GM23338 (cell line): Measurements from ENCODE around the gene FOXA2.
A peak's percentile ranks its signal among the peaks of the same experiment; 100 is the strongest.

ENCODE experiments used
- CREB1 ChIP-seq: fragments of 250-450 bp; sonication (Bioruptor Pico); IDR thresholded peaks from 2 replicates; pipeline ENCODE4 v1.5.0; 2020; ENCODE audit warnings: low read depth, mild to moderate bottlenecking, moderate library complexity
- EZH2 ChIP-seq: fragments of 200-600 bp; sonication (generic); IDR thresholded peaks from one replicate; pipeline ENCODE4 v1.8.0; 2017; ENCODE audit warnings: antibody characterized with exemption, mild to moderate bottlenecking, low read depth; ENCODE audit not compliant: unreplicated experiment
- EZH2phosphoT487 ChIP-seq: fragments of 200-600 bp; sonication (generic); IDR thresholded peaks from one replicate; pipeline ENCODE4 v1.8.1; 2018; ENCODE audit warnings: antibody characterized with exemption; ENCODE audit not compliant: unreplicated experiment
- JUNB ChIP-seq: IDR thresholded peaks from one replicate; pipeline ENCODE4 v1.6.1; 2016; ENCODE audit warnings: antibody characterized with exemption; ENCODE audit not compliant: unreplicated experiment
- NANOG ChIP-seq: IDR thresholded peaks from 2 replicates; pipeline ENCODE4 v1.6.1; 2016; ENCODE audit warnings: antibody characterized with exemption, borderline replicate concordance
- POLR2AphosphoS5 ChIP-seq: IDR thresholded peaks from 2 replicates; pipeline ENCODE4 v1.6.1; 2016; ENCODE audit warnings: antibody characterized with exemption, low read depth
- STAT1 ChIP-seq: IDR thresholded peaks from one replicate; pipeline ENCODE4 v1.6.1; 2016; ENCODE audit warnings: antibody characterized with exemption; ENCODE audit not compliant: unreplicated experiment
- ZNF114 ChIP-seq: fragments of 250-450 bp; sonication (Bioruptor Pico); IDR thresholded peaks from 2 replicates; pipeline ENCODE4 v1.5.0; 2020; ENCODE audit warnings: mild to moderate bottlenecking, moderate library complexity
- TF ChIP-seq, protein P1 (sequence below), 2 experiments: fragments of 200-600 bp in 1 of 2; sonication (generic) in 1 of 2; conservative IDR thresholded peaks; 2 replicates each; pipeline versions ENCODE4 v1.5.1 to v1.6.1; 2016 to 2017; ENCODE audit warnings: antibody characterized with exemption in 2 of 2, low read depth in 2 of 2, mild to moderate bottlenecking in 2 of 2, moderate library complexity in 1 of 2
- TF ChIP-seq, protein P2 (sequence below): IDR thresholded peaks from one replicate; pipeline ENCODE4 v1.6.1; 2018; ENCODE audit warnings: antibody characterized with exemption; ENCODE audit not compliant: unreplicated experiment
- TF ChIP-seq, protein P3 (sequence below): IDR thresholded peaks from 2 replicates; pipeline ENCODE4 v1.6.1; 2016; ENCODE audit warnings: antibody characterized with exemption
- TF ChIP-seq, protein P4 (sequence below): fragments of 250-450 bp; sonication (Bioruptor Pico); IDR thresholded peaks from 2 replicates; pipeline ENCODE4 v1.5.0; 2020; ENCODE audit warnings: mild to moderate bottlenecking, moderate library complexity

DNA sequence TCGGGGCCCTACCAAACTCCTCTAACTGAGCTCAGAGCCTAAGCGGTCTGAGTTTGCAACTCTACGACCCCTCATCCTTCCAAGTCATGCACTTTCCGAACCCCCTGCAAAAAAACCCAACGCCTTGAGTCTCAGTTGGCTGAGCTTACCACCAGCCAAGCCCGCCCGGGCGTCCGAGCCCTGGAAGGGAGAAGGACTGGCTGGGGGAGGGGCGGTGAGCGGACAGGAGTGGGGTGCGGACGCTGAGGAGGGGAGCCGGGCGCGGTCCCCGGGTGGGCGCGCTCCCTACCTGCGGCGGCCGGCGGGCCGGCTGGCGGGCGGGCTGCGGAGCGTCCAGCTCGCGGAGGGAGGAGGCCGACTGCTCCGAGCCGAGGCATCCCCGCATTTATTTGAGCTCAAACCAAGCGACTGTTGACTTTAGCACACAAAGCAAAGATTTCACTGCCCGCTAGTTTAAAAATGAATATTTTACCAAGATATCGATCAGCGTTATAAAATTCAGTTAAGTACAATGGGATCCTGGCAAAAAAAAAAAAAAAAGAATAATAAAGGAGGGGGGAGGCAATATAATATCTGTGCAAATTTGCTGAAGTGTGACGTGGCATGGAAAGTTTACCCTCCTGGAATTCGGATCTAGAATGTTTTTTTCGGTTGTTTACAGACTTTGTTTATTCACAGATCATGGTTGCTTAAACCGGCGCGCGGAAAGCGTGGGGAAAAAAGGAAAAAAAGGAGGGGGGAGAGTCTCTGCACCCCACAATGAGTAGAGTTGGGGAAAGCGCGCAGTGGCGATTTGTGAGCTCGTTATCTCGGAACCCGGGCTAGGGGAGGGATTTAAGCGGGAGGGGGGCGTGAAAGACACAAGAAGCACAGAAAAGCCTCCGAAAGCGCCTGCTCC lies 5.9 kb downstream of the FOXA2 start:
- TF ChIP-seq, protein P1, sequence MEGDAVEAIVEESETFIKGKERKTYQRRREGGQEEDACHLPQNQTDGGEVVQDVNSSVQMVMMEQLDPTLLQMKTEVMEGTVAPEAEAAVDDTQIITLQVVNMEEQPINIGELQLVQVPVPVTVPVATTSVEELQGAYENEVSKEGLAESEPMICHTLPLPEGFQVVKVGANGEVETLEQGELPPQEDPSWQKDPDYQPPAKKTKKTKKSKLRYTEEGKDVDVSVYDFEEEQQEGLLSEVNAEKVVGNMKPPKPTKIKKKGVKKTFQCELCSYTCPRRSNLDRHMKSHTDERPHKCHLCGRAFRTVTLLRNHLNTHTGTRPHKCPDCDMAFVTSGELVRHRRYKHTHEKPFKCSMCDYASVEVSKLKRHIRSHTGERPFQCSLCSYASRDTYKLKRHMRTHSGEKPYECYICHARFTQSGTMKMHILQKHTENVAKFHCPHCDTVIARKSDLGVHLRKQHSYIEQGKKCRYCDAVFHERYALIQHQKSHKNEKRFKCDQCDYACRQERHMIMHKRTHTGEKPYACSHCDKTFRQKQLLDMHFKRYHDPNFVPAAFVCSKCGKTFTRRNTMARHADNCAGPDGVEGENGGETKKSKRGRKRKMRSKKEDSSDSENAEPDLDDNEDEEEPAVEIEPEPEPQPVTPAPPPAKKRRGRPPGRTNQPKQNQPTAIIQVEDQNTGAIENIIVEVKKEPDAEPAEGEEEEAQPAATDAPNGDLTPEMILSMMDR (conservative IDR thresholded peaks at IDR 0.05; ENCODE audit: low read depth in 2 of 2) = no peak
- TF ChIP-seq JUNB = no peak
- TF ChIP-seq ZNF114 (CRISPR knock-in tag) = no peak
- no peak for TF ChIP-seq CREB1 (CRISPR knock-in tag)
- TF ChIP-seq, protein P2, sequence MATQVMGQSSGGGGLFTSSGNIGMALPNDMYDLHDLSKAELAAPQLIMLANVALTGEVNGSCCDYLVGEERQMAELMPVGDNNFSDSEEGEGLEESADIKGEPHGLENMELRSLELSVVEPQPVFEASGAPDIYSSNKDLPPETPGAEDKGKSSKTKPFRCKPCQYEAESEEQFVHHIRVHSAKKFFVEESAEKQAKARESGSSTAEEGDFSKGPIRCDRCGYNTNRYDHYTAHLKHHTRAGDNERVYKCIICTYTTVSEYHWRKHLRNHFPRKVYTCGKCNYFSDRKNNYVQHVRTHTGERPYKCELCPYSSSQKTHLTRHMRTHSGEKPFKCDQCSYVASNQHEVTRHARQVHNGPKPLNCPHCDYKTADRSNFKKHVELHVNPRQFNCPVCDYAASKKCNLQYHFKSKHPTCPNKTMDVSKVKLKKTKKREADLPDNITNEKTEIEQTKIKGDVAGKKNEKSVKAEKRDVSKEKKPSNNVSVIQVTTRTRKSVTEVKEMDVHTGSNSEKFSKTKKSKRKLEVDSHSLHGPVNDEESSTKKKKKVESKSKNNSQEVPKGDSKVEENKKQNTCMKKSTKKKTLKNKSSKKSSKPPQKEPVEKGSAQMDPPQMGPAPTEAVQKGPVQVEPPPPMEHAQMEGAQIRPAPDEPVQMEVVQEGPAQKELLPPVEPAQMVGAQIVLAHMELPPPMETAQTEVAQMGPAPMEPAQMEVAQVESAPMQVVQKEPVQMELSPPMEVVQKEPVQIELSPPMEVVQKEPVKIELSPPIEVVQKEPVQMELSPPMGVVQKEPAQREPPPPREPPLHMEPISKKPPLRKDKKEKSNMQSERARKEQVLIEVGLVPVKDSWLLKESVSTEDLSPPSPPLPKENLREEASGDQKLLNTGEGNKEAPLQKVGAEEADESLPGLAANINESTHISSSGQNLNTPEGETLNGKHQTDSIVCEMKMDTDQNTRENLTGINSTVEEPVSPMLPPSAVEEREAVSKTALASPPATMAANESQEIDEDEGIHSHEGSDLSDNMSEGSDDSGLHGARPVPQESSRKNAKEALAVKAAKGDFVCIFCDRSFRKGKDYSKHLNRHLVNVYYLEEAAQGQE = no peak
- no peak for TF ChIP-seq EZH2phosphoT487
- TF ChIP-seq EZH2 = peak; percentile 78
- TF ChIP-seq NANOG = no peak
- TF ChIP-seq POLR2AphosphoS5 = no peak
- TF ChIP-seq, protein P3, sequence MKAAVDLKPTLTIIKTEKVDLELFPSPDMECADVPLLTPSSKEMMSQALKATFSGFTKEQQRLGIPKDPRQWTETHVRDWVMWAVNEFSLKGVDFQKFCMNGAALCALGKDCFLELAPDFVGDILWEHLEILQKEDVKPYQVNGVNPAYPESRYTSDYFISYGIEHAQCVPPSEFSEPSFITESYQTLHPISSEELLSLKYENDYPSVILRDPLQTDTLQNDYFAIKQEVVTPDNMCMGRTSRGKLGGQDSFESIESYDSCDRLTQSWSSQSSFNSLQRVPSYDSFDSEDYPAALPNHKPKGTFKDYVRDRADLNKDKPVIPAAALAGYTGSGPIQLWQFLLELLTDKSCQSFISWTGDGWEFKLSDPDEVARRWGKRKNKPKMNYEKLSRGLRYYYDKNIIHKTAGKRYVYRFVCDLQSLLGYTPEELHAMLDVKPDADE = no peak
- TF ChIP-seq STAT1 = no peak
- TF ChIP-seq, protein P4, sequence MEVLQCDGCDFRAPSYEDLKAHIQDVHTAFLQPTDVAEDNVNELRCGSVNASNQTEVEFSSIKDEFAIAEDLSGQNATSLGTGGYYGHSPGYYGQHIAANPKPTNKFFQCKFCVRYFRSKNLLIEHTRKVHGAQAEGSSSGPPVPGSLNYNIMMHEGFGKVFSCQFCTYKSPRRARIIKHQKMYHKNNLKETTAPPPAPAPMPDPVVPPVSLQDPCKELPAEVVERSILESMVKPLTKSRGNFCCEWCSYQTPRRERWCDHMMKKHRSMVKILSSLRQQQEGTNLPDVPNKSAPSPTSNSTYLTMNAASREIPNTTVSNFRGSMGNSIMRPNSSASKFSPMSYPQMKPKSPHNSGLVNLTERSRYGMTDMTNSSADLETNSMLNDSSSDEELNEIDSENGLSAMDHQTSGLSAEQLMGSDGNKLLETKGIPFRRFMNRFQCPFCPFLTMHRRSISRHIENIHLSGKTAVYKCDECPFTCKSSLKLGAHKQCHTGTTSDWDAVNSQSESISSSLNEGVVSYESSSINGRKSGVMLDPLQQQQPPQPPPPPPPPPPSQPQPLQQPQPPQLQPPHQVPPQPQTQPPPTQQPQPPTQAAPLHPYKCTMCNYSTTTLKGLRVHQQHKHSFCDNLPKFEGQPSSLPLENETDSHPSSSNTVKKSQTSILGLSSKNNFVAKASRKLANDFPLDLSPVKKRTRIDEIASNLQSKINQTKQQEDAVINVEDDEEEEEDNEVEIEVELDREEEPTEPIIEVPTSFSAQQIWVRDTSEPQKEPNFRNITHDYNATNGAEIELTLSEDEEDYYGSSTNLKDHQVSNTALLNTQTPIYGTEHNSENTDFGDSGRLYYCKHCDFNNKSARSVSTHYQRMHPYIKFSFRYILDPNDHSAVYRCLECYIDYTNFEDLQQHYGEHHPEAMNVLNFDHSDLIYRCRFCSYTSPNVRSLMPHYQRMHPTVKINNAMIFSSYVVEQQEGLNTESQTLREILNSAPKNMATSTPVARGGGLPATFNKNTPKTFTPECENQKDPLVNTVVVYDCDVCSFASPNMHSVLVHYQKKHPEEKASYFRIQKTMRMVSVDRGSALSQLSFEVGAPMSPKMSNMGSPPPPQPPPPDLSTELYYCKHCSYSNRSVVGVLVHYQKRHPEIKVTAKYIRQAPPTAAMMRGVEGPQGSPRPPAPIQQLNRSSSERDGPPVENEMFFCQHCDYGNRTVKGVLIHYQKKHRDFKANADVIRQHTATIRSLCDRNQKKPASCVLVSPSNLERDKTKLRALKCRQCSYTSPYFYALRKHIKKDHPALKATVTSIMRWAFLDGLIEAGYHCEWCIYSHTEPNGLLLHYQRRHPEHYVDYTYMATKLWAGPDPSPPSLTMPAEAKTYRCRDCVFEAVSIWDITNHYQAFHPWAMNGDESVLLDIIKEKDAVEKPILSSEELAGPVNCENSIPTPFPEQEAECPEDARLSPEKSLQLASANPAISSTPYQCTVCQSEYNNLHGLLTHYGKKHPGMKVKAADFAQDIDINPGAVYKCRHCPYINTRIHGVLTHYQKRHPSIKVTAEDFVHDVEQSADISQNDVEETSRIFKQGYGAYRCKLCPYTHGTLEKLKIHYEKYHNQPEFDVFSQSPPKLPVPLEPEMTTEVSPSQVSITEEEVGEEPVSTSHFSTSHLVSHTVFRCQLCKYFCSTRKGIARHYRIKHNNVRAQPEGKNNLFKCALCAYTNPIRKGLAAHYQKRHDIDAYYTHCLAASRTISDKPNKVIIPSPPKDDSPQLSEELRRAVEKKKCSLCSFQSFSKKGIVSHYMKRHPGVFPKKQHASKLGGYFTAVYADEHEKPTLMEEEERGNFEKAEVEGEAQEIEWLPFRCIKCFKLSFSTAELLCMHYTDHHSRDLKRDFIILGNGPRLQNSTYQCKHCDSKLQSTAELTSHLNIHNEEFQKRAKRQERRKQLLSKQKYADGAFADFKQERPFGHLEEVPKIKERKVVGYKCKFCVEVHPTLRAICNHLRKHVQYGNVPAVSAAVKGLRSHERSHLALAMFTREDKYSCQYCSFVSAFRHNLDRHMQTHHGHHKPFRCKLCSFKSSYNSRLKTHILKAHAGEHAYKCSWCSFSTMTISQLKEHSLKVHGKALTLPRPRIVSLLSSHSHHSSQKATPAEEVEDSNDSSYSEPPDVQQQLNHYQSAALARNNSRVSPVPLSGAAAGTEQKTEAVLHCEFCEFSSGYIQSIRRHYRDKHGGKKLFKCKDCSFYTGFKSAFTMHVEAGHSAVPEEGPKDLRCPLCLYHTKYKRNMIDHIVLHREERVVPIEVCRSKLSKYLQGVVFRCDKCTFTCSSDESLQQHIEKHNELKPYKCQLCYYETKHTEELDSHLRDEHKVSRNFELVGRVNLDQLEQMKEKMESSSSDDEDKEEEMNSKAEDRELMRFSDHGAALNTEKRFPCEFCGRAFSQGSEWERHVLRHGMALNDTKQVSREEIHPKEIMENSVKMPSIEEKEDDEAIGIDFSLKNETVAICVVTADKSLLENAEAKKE (CRISPR knock-in tag) = no peak
